ENCODE data around the gene USP50. TPM values are rescaled to one million over a fixed set of nuclear protein-coding genes. Genes with fewer than 3 reads are reported as not detected.
"Not testable (repeated sequence)": the region's sequence is repeated elsewhere in the genome, so short reads cannot be mapped to it uniquely, and the experiment has no call there.

USP50 gene
- polyA plus RNA-seq, 2 of the 4 experiments (the other 2 are of a cell fraction), result 0.14 TPM; not detected in 1

DNA sequence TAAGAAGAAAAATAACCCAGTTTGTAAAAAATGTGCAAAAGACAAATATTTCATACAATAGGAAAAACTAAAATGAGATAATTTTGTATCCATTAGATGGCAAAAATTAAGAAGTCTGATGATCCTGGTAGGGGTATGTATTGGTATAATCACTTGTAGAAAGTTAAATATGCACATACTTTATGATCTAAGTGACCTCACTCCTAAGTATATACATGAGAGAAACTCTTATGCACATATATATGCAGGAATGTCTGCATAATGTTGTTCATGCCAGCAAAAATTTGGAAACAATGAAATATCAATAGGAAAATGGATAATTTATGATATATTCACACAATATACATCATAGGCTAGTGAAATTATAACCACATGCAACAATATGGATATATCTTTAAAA, 33.5 kb downstream of the USP50 start:
- no peak for ATAC-seq
- CTCF ChIA-PET, result no interaction called here
- TF ChIP-seq KDM1A (IDR thresholded peaks at IDR 0.05; ENCODE audit: low read depth), result no peak
- no peak for TF ChIP-seq GATA3 (IDR thresholded peaks at IDR 0.05; ENCODE audit: borderline replicate concordance)
- TF ChIP-seq TP53 (CRISPR knock-in tag; IDR thresholded peaks at IDR 0.05), result no peak
- TF ChIP-seq ZFP36 (IDR thresholded peaks at IDR 0.05; ENCODE audit: borderline replicate concordance, partially characterized antibody), result no peak
- no peak for TF ChIP-seq HEYL (CRISPR knock-in tag; IDR thresholded peaks at IDR 0.05)
- no peak for TF ChIP-seq ELK1 (IDR thresholded peaks at IDR 0.05; ENCODE audit: low read depth, low read length)
- TF ChIP-seq RARB (CRISPR knock-in tag; IDR thresholded peaks at IDR 0.05), result no peak
- TF ChIP-seq CHD2 (IDR thresholded peaks at IDR 0.05; ENCODE audit: low read length, partially characterized antibody), result no peak
- Histone ChIP-seq H3K4me3 (no peak overlapping the region), H3K4me2 (no peak overlapping the region), H3K9me3 (peaks cover 5% of the 10 kb centered on the region), H3K27ac (no peak overlapping the region), H3K4me1 (no peaks in the 10 kb centered on the region)
- POLR2A ChIA-PET, result no interaction called here
- no peak for FAIRE-seq
- DNase-seq (ENCODE audit: low read depth in 1 of 2, low spot score in 1 of 2), result no peak

GRCh38 chr15:50506121-50506520, 40.3 kb downstream of the USP50 start:
- H3K4me2 ChIP-seq, result no peak overlapping the region
- no peak overlapping the region for H3K4me3 ChIP-seq
- H3K9me3 ChIP-seq, result no peaks in the 10 kb centered on the region
- CTCF ChIA-PET, result interaction anchor here (0.7 kb wide), 1 partner anchor 19 kb away, joined by 3 read pairs; no protein-coding TSS in a partner anchor
- H3K27ac ChIP-seq, result no peak overlapping the region
- FAIRE-seq (no peak), ATAC-seq (peak in 1 of 2 experiments; percentile 56; a peak in 3 of 6 replicates), DNase-seq (ENCODE audit: low read depth in 1 of 2, low spot score in 1 of 2) (no peak)
- TF ChIP-seq, protein P1, sequence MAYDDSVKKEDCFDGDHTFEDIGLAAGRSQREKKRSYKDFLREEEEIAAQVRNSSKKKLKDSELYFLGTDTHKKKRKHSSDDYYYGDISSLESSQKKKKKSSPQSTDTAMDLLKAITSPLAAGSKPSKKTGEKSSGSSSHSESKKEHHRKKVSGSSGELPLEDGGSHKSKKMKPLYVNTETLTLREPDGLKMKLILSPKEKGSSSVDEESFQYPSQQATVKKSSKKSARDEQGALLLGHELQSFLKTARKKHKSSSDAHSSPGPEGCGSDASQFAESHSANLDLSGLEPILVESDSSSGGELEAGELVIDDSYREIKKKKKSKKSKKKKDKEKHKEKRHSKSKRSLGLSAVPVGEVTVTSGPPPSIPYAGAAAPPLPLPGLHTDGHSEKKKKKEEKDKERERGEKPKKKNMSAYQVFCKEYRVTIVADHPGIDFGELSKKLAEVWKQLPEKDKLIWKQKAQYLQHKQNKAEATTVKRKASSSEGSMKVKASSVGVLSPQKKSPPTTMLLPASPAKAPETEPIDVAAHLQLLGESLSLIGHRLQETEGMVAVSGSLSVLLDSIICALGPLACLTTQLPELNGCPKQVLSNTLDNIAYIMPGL (CRISPR knock-in tag; IDR thresholded peaks at IDR 0.05; ENCODE audit: borderline replicate concordance), result no peak
- TF ChIP-seq PHF8 (IDR thresholded peaks at IDR 0.05; ENCODE audit: borderline replicate concordance, low read depth) (no peak), HOXB13 (CRISPR knock-in tag; IDR thresholded peaks at IDR 0.05; ENCODE audit: low read depth) (no peak), EP300 (IDR thresholded peaks at IDR 0.05) (no peak), CBX2 (IDR thresholded peaks at IDR 0.05; ENCODE audit: borderline replicate concordance, low read depth) (no peak), HEYL (CRISPR knock-in tag; IDR thresholded peaks at IDR 0.05) (no peak), MYC (IDR thresholded peaks at IDR 0.05; ENCODE audit: borderline replicate concordance, low read length) (no peak), EHMT2 (IDR thresholded peaks at IDR 0.05; ENCODE audit: low read depth) (no peak), USF2 (IDR thresholded peaks at IDR 0.05) (no peak), E2F6 (IDR thresholded peaks at IDR 0.05; ENCODE audit: borderline replicate concordance, low read depth) (no peak), MAFK (IDR thresholded peaks at IDR 0.05; ENCODE audit: partially characterized antibody) (no peak), CHD4 (IDR thresholded peaks at IDR 0.05; ENCODE audit: borderline replicate concordance) (no peak), ESRRA (IDR thresholded peaks at IDR 0.05; ENCODE audit: borderline replicate concordance, low read length) (no peak), JUN (IDR thresholded peaks at IDR 0.05) (no peak), HOXA7 (CRISPR knock-in tag; IDR thresholded peaks at IDR 0.05) (no peak), POLR2AphosphoS2 (conservative IDR thresholded peaks at IDR 0.05; ENCODE audit: low read length) (no peak), REST (IDR thresholded peaks at IDR 0.05) (no peak), RNF2 (IDR thresholded peaks at IDR 0.05; ENCODE audit: borderline replicate concordance, low read depth) (no peak)
- 91% methylated on average over 8 of the region's 8 CpGs for WGBS (ENCODE audit: missing lambda C conversion rate)
- H3K4me1 ChIP-seq, result no peaks in the 10 kb centered on the region
- POLR2A ChIA-PET, result interaction anchor here (0.6 kb wide), 1 partner anchor 379 kb away, joined by 3 read pairs; no protein-coding TSS in a partner anchor

DNA sequence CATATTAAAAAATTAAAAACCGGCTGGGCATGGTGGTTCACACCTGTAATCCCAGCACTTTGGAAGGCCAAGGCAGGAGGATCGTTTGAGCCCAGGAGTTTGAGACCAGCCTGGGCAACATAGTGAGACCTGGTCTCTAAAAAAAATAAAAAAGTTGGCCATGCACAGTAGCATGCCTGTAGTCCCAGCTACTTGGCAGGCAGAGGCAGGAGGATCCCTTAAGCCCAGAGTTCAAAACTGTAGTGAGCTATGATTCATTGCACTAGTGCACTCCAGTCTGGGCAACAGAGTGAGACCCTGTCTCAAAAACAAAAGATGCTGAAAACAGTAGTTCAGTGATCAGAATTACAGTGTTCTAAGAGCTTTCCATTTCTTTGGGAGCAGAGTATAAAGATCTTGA, 40.8 kb downstream of the USP50 start:
- H3K4me3 ChIP-seq; H3K9me3 ChIP-seq; H3K27ac ChIP-seq; H3K4me2 ChIP-seq; FAIRE-seq; POLR2A ChIA-PET; DNase-seq (ENCODE audit: low read depth in 1 of 2, low spot score in 1 of 2); H3K4me1 ChIP-seq: not testable (repeated sequence)
- 78% methylated on average over 2 of the region's 2 CpGs for WGBS (ENCODE audit: missing lambda C conversion rate)
- peak; percentile 43 to 50; a peak in 3 of 6 replicates for ATAC-seq
- CTCF ChIA-PET, result interaction anchor here (0.6 kb wide), 1 partner anchor 9 kb away, joined by 4 read pairs; no protein-coding TSS in a partner anchor
